K562 (cell line): ENCODE data around the gene JMJD1C. TPM values are rescaled to one million over a fixed set of nuclear protein-coding genes. Genes with fewer than 3 reads are reported as not detected.

Source experiments
- ATAC-seq: fragments of 200-7000 bp; cut with Tn5 transposase; 3 replicates; pipeline ENCODE4 v1.9.1; 2020; ENCODE audit warnings: moderate library complexity
- BruUV-seq: library from RNA; stranded (reverse); fragments of 400-500 nt; replicated peaks from 2 replicates; lab custom pipeline; 2021; lab: Mats Ljungman, UMichigan
- CTCF ChIA-PET: fragments of 300-600 bp; formaldehyde crosslinking; extraction: SDS; loops from one replicate; lab custom pipeline; 2021; ENCODE audit warnings: low intra/inter-chr PET ratio; lab: Yijun Ruan, JAX
- POLR2A ChIA-PET: fragments of 300-600, 350-650 bp; sonication (Branson Sonifier 250); formaldehyde crosslinking; extraction: SDS; loops from one replicate; lab custom pipeline; 2021; ENCODE audit warnings: antibody characterized with exemption, inconsistent platforms; lab: Yijun Ruan, JAX
- DNase-seq, 4 experiments: peaks; one replicate each; pipeline versions ENCODE4 v3.0.0 to v3.0.0-alpha.2; 2011 to 2018; ENCODE audit warnings: low spot score in 3 of 4, mixed read lengths in 3 of 4; ENCODE audit errors: extremely low read depth in 1 of 4
- FAIRE-seq: peaks from 2 replicates; lab custom pipeline; 2011; peaks lifted over from hg19 to GRCh38; lab: Jason Lieb, UNC
- H2AFZ ChIP-seq: 2 replicates; pipeline ENCODE4 v1.6.0; 2011; ENCODE audit warnings: low read depth, low read length, control low read depth, inconsistent platforms
- H3K27ac ChIP-seq: fragments of 200-600 bp; 3 replicates; pipeline ENCODE4 v1.8.0; 2011; ENCODE audit warnings: low read depth, mild to moderate bottlenecking, control low read depth, inconsistent platforms, low read length, moderate library complexity, mixed read lengths; ENCODE audit errors: extremely low read depth
- H3K27me3 ChIP-seq, 2 experiments: fragments of 300-600 bp in 1 of 2; 2 replicates in 1 of 2; 3 replicates in 1 of 2; pipeline versions ENCODE4 v1.6.0 to v1.8.0; 2011; ENCODE audit warnings: inconsistent platforms in 2 of 2, low read length in 2 of 2, mild to moderate bottlenecking in 1 of 2, mixed read lengths in 1 of 2, moderate library complexity in 1 of 2; ENCODE audit not compliant: control insufficient read depth in 2 of 2, insufficient read depth in 2 of 2
- H3K36me3 ChIP-seq: fragments of 300-600 bp; 3 replicates; pipeline ENCODE4 v1.8.0; 2011; ENCODE audit warnings: mild to moderate bottlenecking, low read length, inconsistent platforms; ENCODE audit not compliant: control insufficient read depth, insufficient read depth
- H3K4me1 ChIP-seq, 2 experiments: fragments of 200-600 bp in 1 of 2; replicated peaks in 1 of 2; 2 replicates in 1 of 2; 3 replicates in 1 of 2; pipeline versions ENCODE4 v1.5.1 to v1.8.0; 2011; ENCODE audit warnings: inconsistent platforms in 2 of 2, low read length in 2 of 2, mild to moderate bottlenecking in 1 of 2, mixed read lengths in 1 of 2, moderate library complexity in 1 of 2; ENCODE audit not compliant: control insufficient read depth in 2 of 2, insufficient read depth in 2 of 2
- H3K4me2 ChIP-seq: 2 replicates; pipeline ENCODE4 v1.6.1; 2011; ENCODE audit warnings: low read length, control low read depth, inconsistent platforms, mixed read lengths; ENCODE audit not compliant: insufficient read depth
- H3K4me3 ChIP-seq: fragments of 200-600 bp; sonication (generic), shearing (Covaris generic); 2 replicates; pipeline ENCODE4 v1.5.1; 2016; ENCODE audit warnings: control low read depth, inconsistent platforms
- H3K79me2 ChIP-seq: fragments of 200-600 bp; 3 replicates; pipeline ENCODE4 v1.8.0; 2011; ENCODE audit warnings: low read length, inconsistent platforms; ENCODE audit not compliant: control insufficient read depth, insufficient read depth
- H3K9ac ChIP-seq, 2 experiments: 2 replicates each; pipeline versions ENCODE4 v1.6.0 to v1.6.1; 2011; ENCODE audit warnings: low read depth in 2 of 2, low read length in 2 of 2, control low read depth in 1 of 2, inconsistent platforms in 1 of 2, mild to moderate bottlenecking in 1 of 2, mixed read lengths in 1 of 2; ENCODE audit not compliant: insufficient read depth in 1 of 2
- H3K9me1 ChIP-seq: one replicate; pipeline ENCODE4 v1.6.0; 2011; ENCODE audit warnings: inconsistent platforms, mild to moderate bottlenecking, low read length, moderate library complexity; ENCODE audit not compliant: control insufficient read depth, insufficient read depth
- H3K9me3 ChIP-seq: replicated peaks from 2 replicates; pipeline ENCODE4 v1.5.1; 2011; ENCODE audit warnings: low read depth, low read length, inconsistent platforms; ENCODE audit not compliant: control insufficient read depth, insufficient read depth
- H4K20me1 ChIP-seq: replicated peaks from 2 replicates; pipeline ENCODE4 v1.6.1; 2011; ENCODE audit warnings: low read length, inconsistent platforms, mixed read lengths; ENCODE audit not compliant: control insufficient read depth, insufficient read depth
- CEBPZ ChIP-seq: fragments of 150-350 bp; IDR thresholded peaks from 2 replicates; pipeline ENCODE4 v1.6.1; 2014; ENCODE audit warnings: low read depth, mild to moderate bottlenecking, low read length, borderline replicate concordance
- ETV1 ChIP-seq: fragments of 450-650 bp; conservative IDR thresholded peaks from 2 replicates; pipeline ENCODE4 v1.6.1; 2016; ENCODE audit warnings: missing genetic modification characterization, control low read depth, low read depth, missing compliant biosample characterization
- HDAC2 ChIP-seq: fragments of 450-650 bp; IDR thresholded peaks from 2 replicates; pipeline ENCODE4 v1.6.1; 2016; ENCODE audit warnings: mild to moderate bottlenecking
- POLR2A ChIP-seq: fragments of 450-650 bp; conservative IDR thresholded peaks from 2 replicates; pipeline ENCODE4 v1.6.1; 2016
- POLR2AphosphoS2 ChIP-seq: IDR thresholded peaks from 2 replicates; pipeline ENCODE4 v1.6.1; 2012; ENCODE audit warnings: low read length, improper control_type of control experiment
- PRMT5 ChIP-seq: sonication (generic); formaldehyde crosslinking; IDR thresholded peaks from 2 replicates; pipeline ENCODE4 v1.5.0; 2020; ENCODE audit warnings: missing genetic modification reagents
- SREBF1 ChIP-seq: fragments of 150-350 bp; IDR thresholded peaks from 2 replicates; pipeline ENCODE4 v1.6.1; 2014; ENCODE audit warnings: antibody characterized with exemption, low read depth, low read length, borderline replicate concordance
- SUPT5H ChIP-seq: fragments of 450-650 bp; IDR thresholded peaks from 2 replicates; pipeline ENCODE4 v1.6.1; 2016
- THAP12 ChIP-seq: fragments of 250-450 bp; sonication (Bioruptor Pico); IDR thresholded peaks from 2 replicates; pipeline ENCODE4 v1.9.0; 2021; ENCODE audit warnings: mild to moderate bottlenecking, inconsistent platforms
- USF1 ChIP-seq: sonication (generic); formaldehyde crosslinking; IDR thresholded peaks from 2 replicates; pipeline ENCODE4 v1.9.0; 2022; ENCODE audit warnings: mild to moderate bottlenecking, missing genetic modification reagents
- ZC3H11A ChIP-seq: IDR thresholded peaks from 2 replicates; pipeline ENCODE4 v1.6.1; 2012; ENCODE audit warnings: low read depth, low read length, improper control_type of control experiment
- ZFP30 ChIP-seq: fragments of 250-450 bp; sonication (Bioruptor Pico); IDR thresholded peaks from 2 replicates; pipeline ENCODE4 v1.8.0; 2022; ENCODE audit warnings: moderate library complexity, mild to moderate bottlenecking, inconsistent platforms, borderline replicate concordance
- ZNF253 ChIP-seq: fragments of 250-450 bp; sonication (Bioruptor Pico); conservative IDR thresholded peaks from 2 replicates; pipeline ENCODE4 v1.6.1; 2021; ENCODE audit warnings: mild to moderate bottlenecking
- ZNF395 ChIP-seq: fragments of 200-800 bp; sonication (Bioruptor generic); IDR thresholded peaks from 2 replicates; pipeline ENCODE4 v1.6.1; 2017; ENCODE audit warnings: missing genetic modification characterization, missing compliant biosample characterization
- WGBS: fragments of 100-300 bp; shearing (Covaris generic); methylation state at CpG from one replicate; pipeline ENCODE4 v1.1.6; 2016; ENCODE audit warnings: low coverage, mixed read lengths; ENCODE audit not compliant: insufficient coverage; ENCODE audit errors: missing lambda C conversion rate; 5-methylcytosine and 5-hydroxymethylcytosine counted together
- in situ Hi-C: fragments of 300-500 bp; cut with MboI; formaldehyde crosslinking; loops from 4 replicates; pipeline ENCODE4 v1.15.0; 2018; ENCODE audit warnings: inconsistent platforms, mixed read lengths
- intact Hi-C: fragments of 100-400 bp; cut with micrococcal nuclease; formaldehyde crosslinking; loops from 2 replicates; pipeline ENCODE4 v1.14.2; 2022
- polyA plus RNA-seq, 8 experiments: library from polyadenylated mRNA; depleted of rRNA in 4 of 8; stranded (reverse) in 5 of 8; unstranded in 3 of 8; fragments of >200 nt; fragmentation: Nextera tagmentation in 2 of 8; fragmentation: Illumina TruSeq in 1 of 8; extraction: Ambion mirVana in 2 of 8; extraction: Trizol in 1 of 8; gene quantifications; 2 replicates each; pipeline versions ENCODE4 v1.2.1 to v1.2.3, GENCODE V29; 2011 to 2014; ENCODE audit warnings: inconsistent platforms in 1 of 8, missing spikeins in 1 of 8
- total RNA-seq, 7 experiments: library from RNA; depleted of rRNA in 6 of 7; stranded (reverse); fragments of >200 nt in 6 of 7; fragmentation: Illumina TruSeq in 2 of 7; extraction: Trizol in 2 of 7; gene quantifications; 2 replicates each; pipeline versions ENCODE4 v1.2.1 to v1.2.3, GENCODE V29; 2011 to 2021; ENCODE audit warnings: low replicate concordance in 1 of 7

The JMJD1C gene
- total and polyA plus RNA-seq, 9 of the 15 experiments (the other 6 are each of a cell fraction or from before 2014, with no cell fraction given) = 25.3 to 68.0 (median 47.2) TPM

- BruUV-seq = no TSS peak
- ATAC-seq = peak; percentile 17
- FAIRE-seq = no peak
- POLR2A ChIA-PET = interaction anchor here (0.7 to 1.2 kb wide), 5 partner anchors 11 to 415 kb away, joined by 3 to 4 read pairs (median 3); no protein-coding TSS in a partner anchor
- Histone ChIP-seq H3K9ac (no peak overlapping the region), H3K4me3 (no peak overlapping the region), H3K9me3 (no peaks in the 10 kb centered on the region), H3K9me1 (no peaks in the 10 kb centered on the region), H3K4me2 (no peak overlapping the region), H2AFZ (no peak overlapping the region), H3K36me3 (peaks cover 71% of the 10 kb centered on the region), H3K27me3 (no peaks in the 10 kb centered on the region), H3K27ac (no peak overlapping the region), H4K20me1 (peaks cover 6% of the 10 kb centered on the region; the same call in 1 of the 2 replicates), H3K4me1 (no peaks in the 10 kb centered on the region), H3K79me2 (peaks cover 54% of the 10 kb centered on the region)
- TF ChIP-seq ZC3H11A (no peak), ETV1 (tag) (no peak), USF1 (CRISPR knock-in tag) (no peak), HDAC2 (no peak), POLR2A (0 out of 2 replicates have a peak, but pooled peaks have one; percentile 24), ZNF395 (no peak), THAP12 (CRISPR knock-in tag) (no peak), ZNF253 (CRISPR knock-in tag) (no peak), CEBPZ (no peak), SUPT5H (peak; percentile 23; the same call in 1 of the 2 replicates), PRMT5 (CRISPR knock-in tag) (no peak), POLR2AphosphoS2 (no peak), ZFP30 (CRISPR knock-in tag) (no peak), SREBF1 (no peak)
- intact Hi-C loops = loop anchor here (10.0 kb wide), 1 partner anchor 111 kb away; no protein-coding TSS in a partner anchor
- 98% methylated on average over 3 of the region's 3 CpGs for WGBS
- DNase-seq = no peak
- in situ Hi-C loops = loop anchor here (25.0 kb wide), 1 partner anchor 424 kb away; no protein-coding TSS in a partner anchor
- CTCF ChIA-PET = no interaction called here
Measured at GRCh38 chr10:63213489-63213888, 252.3 kb downstream of the JMJD1C start.
